ENCODE results near the gene LYVE1.

Gene LYVE1

DNA sequence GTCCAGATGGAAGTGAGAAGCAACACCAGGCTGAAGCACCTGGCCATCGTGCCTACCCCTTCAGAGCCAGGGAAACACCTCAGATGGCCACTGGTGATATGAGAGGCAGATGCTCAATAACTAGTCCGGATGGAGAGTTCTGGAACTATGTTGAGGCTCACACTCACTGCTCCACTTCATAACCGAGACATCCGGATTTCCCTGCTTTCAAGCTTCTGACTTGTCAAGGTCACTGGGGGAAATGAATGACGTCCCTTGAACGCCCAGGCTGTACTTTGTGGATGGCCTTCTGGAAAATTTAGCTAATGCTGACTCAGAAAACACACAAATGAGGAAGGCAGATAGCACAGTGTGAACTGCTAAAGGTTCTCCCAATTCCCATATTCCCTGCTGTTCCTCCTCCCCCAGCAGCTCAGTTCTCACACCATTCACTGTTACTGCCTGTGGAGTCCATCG, at the start of gene LYVE1:
LYVE1 (minus strand) TSS at position 180 of the 456 bp plus-strand sequence; CDS start at position 47, 133 bp downstream.
- no peaks in the 10 kb centered on the region for H3K36me3 ChIP-seq
- no peaks in the 10 kb centered on the region for H3K27me3 ChIP-seq
- no peak within 1 kb of the TSS for H3K9ac ChIP-seq
- no peak within 1 kb of the TSS for H3K4me2 ChIP-seq
- H4K20me1 ChIP-seq: no peaks in the 10 kb centered on the region
- no peaks in the 10 kb centered on the region for H3K9me3 ChIP-seq
- no peaks in the 10 kb centered on the region for H3K4me1 ChIP-seq
- no peak within 1 kb of the TSS for H3K27ac ChIP-seq
- no peak for TF ChIP-seq Cebpa-rat (IDR thresholded peaks at IDR 0.05)
- H3K4me3 ChIP-seq: no peak within 1 kb of the TSS

- no peak overlapping the region for H3K4me3 ChIP-seq
- no peak overlapping the region for H3K9ac ChIP-seq
- no peaks in the 10 kb centered on the region for H3K27me3 ChIP-seq
- H3K27ac ChIP-seq: no peak overlapping the region
- no peak for TF ChIP-seq Cebpa-rat (IDR thresholded peaks at IDR 0.05)
- H3K4me1 ChIP-seq: peaks cover 12% of the 10 kb centered on the region
- H3K9me3 ChIP-seq: peaks cover 18% of the 10 kb centered on the region
- H3K4me2 ChIP-seq: no peak overlapping the region
- no peaks in the 10 kb centered on the region for H4K20me1 ChIP-seq
- no peaks in the 10 kb centered on the region for H3K36me3 ChIP-seq
These were observed 49.1 kb upstream of the LYVE1 start for GRCh38 chr11:10617551-10617950.

GRCh38 chr11:10611979-10612862, 43.8 kb upstream of the LYVE1 start:
- Histone ChIP-seq H3K4me2 (peak overlapping the region; percentile 69), H4K20me1 (no peaks in the 10 kb centered on the region), H3K4me1 (peaks cover 56% of the 10 kb centered on the region), H3K27me3 (no peaks in the 10 kb centered on the region), H3K36me3 (no peaks in the 10 kb centered on the region), H3K9me3 (peaks cover 24% of the 10 kb centered on the region), H3K4me3 (no peak overlapping the region), H3K9ac (no peak overlapping the region), H3K27ac (peak overlapping the region; percentile 76)
- TF ChIP-seq Cebpa-rat (IDR thresholded peaks at IDR 0.05): no peak

DNA sequence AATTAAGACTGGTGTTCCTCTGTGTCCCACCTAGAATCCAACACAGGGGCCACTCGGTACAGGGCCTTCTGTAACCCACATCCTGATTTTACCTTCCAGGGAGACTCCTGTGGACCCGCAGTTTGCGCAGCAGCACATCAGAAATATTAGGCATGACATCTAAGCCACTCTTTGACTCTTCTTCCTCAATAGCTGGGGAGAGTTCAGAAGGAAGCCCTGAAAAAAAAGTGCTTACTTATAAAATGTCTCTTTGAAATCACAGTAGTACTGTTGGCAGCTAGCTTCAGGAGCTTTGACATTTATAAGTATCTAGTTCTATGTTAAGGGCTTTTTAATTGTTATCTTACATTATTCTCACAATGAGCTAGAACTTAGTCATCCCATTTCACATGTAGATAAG, 41.2 kb upstream of the LYVE1 start:
- Histone ChIP-seq H3K4me3 (no peak overlapping the region), H3K9me3 (peaks cover 24% of the 10 kb centered on the region), H3K9ac (no peak overlapping the region), H3K27me3 (no peaks in the 10 kb centered on the region), H3K36me3 (no peaks in the 10 kb centered on the region), H4K20me1 (no peaks in the 10 kb centered on the region), H3K4me2 (no peak overlapping the region), H3K27ac (no peak overlapping the region), H3K4me1 (peaks cover 81% of the 10 kb centered on the region)
- no peak for TF ChIP-seq Cebpa-rat (IDR thresholded peaks at IDR 0.05)

DNA sequence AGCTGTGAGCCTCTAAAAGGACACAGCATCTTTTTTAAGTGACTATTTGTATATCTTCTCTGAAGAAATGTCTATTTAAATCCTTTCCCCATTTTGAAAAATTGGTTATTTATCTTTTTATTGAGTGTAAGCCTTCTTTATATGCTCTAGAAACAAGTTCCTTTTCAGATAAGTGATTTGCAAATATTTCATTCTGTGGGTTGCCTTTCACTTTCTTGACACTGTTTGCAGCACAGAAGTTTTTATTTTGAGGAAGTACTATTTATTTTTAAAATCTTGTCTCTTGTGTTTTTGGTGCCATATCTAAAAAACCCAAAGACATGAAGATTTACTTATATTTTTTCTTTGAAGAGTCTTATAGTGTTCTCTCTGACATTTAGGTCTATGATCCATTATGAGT, 40.1 kb upstream of the LYVE1 start:
- H3K9ac ChIP-seq: no peak overlapping the region
- peak overlapping the region; percentile 77 for H3K4me2 ChIP-seq
- no peaks in the 10 kb centered on the region for H4K20me1 ChIP-seq
- H3K36me3 ChIP-seq: no peaks in the 10 kb centered on the region
- peaks cover 13% of the 10 kb centered on the region for H3K9me3 ChIP-seq
- TF ChIP-seq Cebpa-rat (IDR thresholded peaks at IDR 0.05): no peak
- H3K27me3 ChIP-seq: no peaks in the 10 kb centered on the region
- H3K27ac ChIP-seq: no peak overlapping the region
- no peak overlapping the region for H3K4me3 ChIP-seq
- peaks cover 91% of the 10 kb centered on the region for H3K4me1 ChIP-seq

- Histone ChIP-seq H4K20me1 (no peaks in the 10 kb centered on the region), H3K4me3 (no peak overlapping the region), H3K9me3 (peaks cover 6% of the 10 kb centered on the region; the same call in 1 of the 2 replicates), H3K36me3 (no peaks in the 10 kb centered on the region), H3K4me2 (peak overlapping the region; percentile 77), H3K9ac (no peak overlapping the region), H3K27me3 (no peaks in the 10 kb centered on the region), H3K27ac (peak overlapping the region; percentile 42), H3K4me1 (peaks cover 88% of the 10 kb centered on the region)
- no peak for TF ChIP-seq Cebpa-rat (IDR thresholded peaks at IDR 0.05)
These were observed 39.1 kb upstream of the LYVE1 start for GRCh38 chr11:10607462-10608132.

DNA sequence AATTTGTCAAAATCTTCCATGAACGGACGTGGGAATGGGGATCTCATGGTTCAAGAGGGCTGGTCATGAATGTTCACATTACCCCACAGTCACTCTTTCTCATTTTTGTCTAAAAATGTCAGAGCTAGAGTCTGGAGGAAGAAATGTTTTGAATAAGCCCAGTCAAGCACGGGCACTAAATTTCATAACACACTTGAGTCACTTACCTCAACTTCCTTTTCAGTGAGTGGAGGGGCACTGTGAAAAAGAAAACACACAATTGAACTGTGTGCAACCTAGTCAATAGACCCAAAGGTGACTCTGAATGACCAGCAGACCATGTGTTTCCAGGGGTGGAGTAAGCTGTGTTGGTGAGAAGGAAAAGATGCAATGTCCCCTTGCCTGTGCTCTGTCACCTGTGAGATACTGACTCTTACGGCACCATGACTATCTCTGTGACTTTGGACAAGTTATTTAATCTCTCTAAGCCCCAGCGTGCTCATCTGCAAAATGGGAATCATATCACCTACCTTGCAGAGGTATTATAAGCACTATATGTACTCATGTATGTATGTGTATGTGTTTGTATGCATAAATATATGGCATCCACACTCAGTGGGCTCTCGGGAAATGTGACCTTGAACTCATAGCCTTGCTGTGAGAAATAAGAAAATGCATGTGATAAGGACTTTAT, 38.2 kb upstream of the LYVE1 start:
- peak overlapping the region; percentile 77 for H3K4me2 ChIP-seq
- peaks cover 6% of the 10 kb centered on the region; the same call in 1 of the 2 replicates for H3K9me3 ChIP-seq
- TF ChIP-seq Cebpa-rat (IDR thresholded peaks at IDR 0.05): no peak
- H3K9ac ChIP-seq: peak overlapping the region; percentile 45; the same call in 1 of the 2 replicates
- H4K20me1 ChIP-seq: no peaks in the 10 kb centered on the region
- no peaks in the 10 kb centered on the region for H3K27me3 ChIP-seq
- H3K27ac ChIP-seq: peak overlapping the region; percentile 80
- H3K4me1 ChIP-seq: peaks cover 86% of the 10 kb centered on the region
- no peak overlapping the region for H3K4me3 ChIP-seq
- H3K36me3 ChIP-seq: no peaks in the 10 kb centered on the region

GRCh38 chr11:10605941-10606381, 37.5 kb upstream of the LYVE1 start:
- Histone ChIP-seq H3K27me3 (no peaks in the 10 kb centered on the region), H3K4me2 (peak overlapping the region; percentile 77), H3K4me3 (no peak overlapping the region), H3K4me1 (peaks cover 80% of the 10 kb centered on the region), H4K20me1 (no peaks in the 10 kb centered on the region), H3K36me3 (no peaks in the 10 kb centered on the region), H3K27ac (peak overlapping the region; percentile 80), H3K9ac (peak overlapping the region; percentile 45; the same call in 1 of the 2 replicates), H3K9me3 (peaks cover 3% of the 10 kb centered on the region; the same call in 1 of the 2 replicates)
- no peak for TF ChIP-seq Cebpa-rat (IDR thresholded peaks at IDR 0.05)

DNA sequence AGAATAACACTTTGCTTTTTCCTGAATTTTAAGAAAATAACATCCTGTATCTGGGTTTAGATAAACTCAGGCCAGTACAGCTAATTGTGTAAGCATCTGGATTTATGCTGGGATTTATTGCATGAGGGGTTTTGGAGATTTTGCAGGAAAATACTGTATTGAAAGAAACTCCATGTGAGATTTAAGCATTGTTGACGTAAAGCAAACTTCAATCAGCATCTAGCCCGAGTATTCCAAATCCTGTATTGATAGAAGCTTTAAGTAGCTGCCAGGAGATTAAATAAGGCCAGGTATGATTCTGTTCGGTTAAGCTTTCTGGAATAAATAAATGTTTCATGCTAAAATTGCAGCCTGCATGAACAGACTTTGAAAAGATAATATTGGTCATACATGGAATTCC, 36.3 kb upstream of the LYVE1 start:
- no peak for TF ChIP-seq Cebpa-rat (IDR thresholded peaks at IDR 0.05)
- Histone ChIP-seq H3K4me1 (peaks cover 74% of the 10 kb centered on the region), H3K27me3 (no peaks in the 10 kb centered on the region), H3K27ac (peak overlapping the region; percentile 80), H3K9ac (peak overlapping the region; percentile 47; the same call in 1 of the 2 replicates), H4K20me1 (no peaks in the 10 kb centered on the region), H3K4me3 (no peak overlapping the region), H3K36me3 (no peaks in the 10 kb centered on the region), H3K9me3 (no peaks in the 10 kb centered on the region), H3K4me2 (peak overlapping the region; percentile 77)
